ENCODE data around the gene MYO18A.
"Not testable (repeated sequence)": the region's sequence is repeated elsewhere in the genome, so short reads cannot be mapped to it uniquely, and the experiment has no call there.

Gene MYO18A

GRCh38 chr17:29194669-29195068 is 14.5 kb upstream of the MYO18A start:
- DNase-seq (ENCODE audit: low read depth in 2 of 2) = no peak

- DNase-seq (ENCODE audit: low read depth in 2 of 2) = no peak
Observed at GRCh38 chr17:29193146-29193545, 12.9 kb upstream of the MYO18A start.

GRCh38 chr17:29190592-29191207 is 10.5 kb upstream of the MYO18A start:
- no peak for DNase-seq (ENCODE audit: low read depth in 2 of 2)

GRCh38 chr17:29190039-29190438 is 9.8 kb upstream of the MYO18A start:
- no peak for DNase-seq (ENCODE audit: low read depth in 2 of 2)

GRCh38 chr17:29189355-29189754 is 9.2 kb upstream of the MYO18A start:
- no peak for DNase-seq (ENCODE audit: low read depth in 2 of 2)

- no peak for DNase-seq (ENCODE audit: low read depth in 2 of 2)
Observed at GRCh38 chr17:29181226-29181625, 1.0 kb upstream of the MYO18A start.

- DNase-seq (ENCODE audit: low read depth in 2 of 2) = no peak
Observed at GRCh38 chr17:29180788-29181160, 576 bp upstream of the MYO18A start.

GRCh38 chr17:29179232-29180033 is 765 bp downstream of the MYO18A start:
- no peak for DNase-seq (ENCODE audit: low read depth in 2 of 2)

GRCh38 chr17:29178750-29179231 is 1.4 kb downstream of the MYO18A start:
- DNase-seq (ENCODE audit: low read depth in 2 of 2) = no peak

- DNase-seq (ENCODE audit: low read depth in 2 of 2) = no peak
Observed at GRCh38 chr17:29177871-29178749, 2.1 kb downstream of the MYO18A start.

GRCh38 chr17:29177541-29177870 is 2.7 kb downstream of the MYO18A start:
- DNase-seq (ENCODE audit: low read depth in 2 of 2) = no peak

- no peak for DNase-seq (ENCODE audit: low read depth in 2 of 2)
Observed at GRCh38 chr17:29176558-29177351, 3.4 kb downstream of the MYO18A start.

- no peak for DNase-seq (ENCODE audit: low read depth in 2 of 2)
Observed at GRCh38 chr17:29175349-29175748, 4.8 kb downstream of the MYO18A start.

- no peak for DNase-seq (ENCODE audit: low read depth in 2 of 2)
Observed at GRCh38 chr17:29172589-29172988, 7.6 kb downstream of the MYO18A start.

- DNase-seq (ENCODE audit: low read depth in 2 of 2) = no peak
Observed at GRCh38 chr17:29170682-29171081, 9.5 kb downstream of the MYO18A start.

- no peak for DNase-seq (ENCODE audit: low read depth in 2 of 2)
Observed at GRCh38 chr17:29169806-29170591, 10.2 kb downstream of the MYO18A start.

GRCh38 chr17:29168759-29169126 is 11.5 kb downstream of the MYO18A start:
- not testable (repeated sequence) for DNase-seq (ENCODE audit: low read depth in 2 of 2)

- DNase-seq (ENCODE audit: low read depth in 2 of 2) = no peak
Observed at GRCh38 chr17:29168079-29168758, 12.0 kb downstream of the MYO18A start.

GRCh38 chr17:29167393-29168078 is 12.7 kb downstream of the MYO18A start:
- DNase-seq (ENCODE audit: low read depth in 2 of 2) = no peak

- DNase-seq (ENCODE audit: low read depth in 2 of 2) = no peak
Observed at GRCh38 chr17:29166507-29166887, 13.7 kb downstream of the MYO18A start.

All from fibroblast of skin of left biceps (primary cell).